NCI-H510A treated with DMSO at 0.1 percent for 48 hours (cell line): Measurements from ENCODE around the gene LEO1.
"Not testable (repeated sequence)": the region's sequence is repeated elsewhere in the genome, so short reads cannot be mapped to it uniquely, and the experiment has no call there.

ENCODE experiments used
- DNase-seq: peaks from one replicate; lab custom pipeline; 2025; lab: John Stamatoyannopoulos, UW

LEO1 gene

GRCh38 chr15:52003710-52004109, 32.1 kb upstream of the LEO1 start:
- DNase-seq: no peak

GRCh38 chr15:52003089-52003488, 31.5 kb upstream of the LEO1 start:
- DNase-seq: not testable (repeated sequence)

GRCh38 chr15:52002351-52002750, 30.8 kb upstream of the LEO1 start:
- DNase-seq: no peak

GRCh38 chr15:51992953-51993352, 21.4 kb upstream of the LEO1 start:
- DNase-seq: no peak

- no peak for DNase-seq
Measured at GRCh38 chr15:51991141-51991540, 19.6 kb upstream of the LEO1 start.

GRCh38 chr15:51982770-51983103, 11.2 kb upstream of the LEO1 start:
- no peak for DNase-seq

- DNase-seq: peak; percentile 3
Measured at GRCh38 chr15:51982013-51982769, 10.6 kb upstream of the LEO1 start.

GRCh38 chr15:51973775-51974174, 2.2 kb upstream of the LEO1 start:
- DNase-seq: no peak

GRCh38 chr15:51973220-51973619, 1.6 kb upstream of the LEO1 start:
- DNase-seq: no peak

- no peak for DNase-seq
Measured at GRCh38 chr15:51971032-51971374, 575 bp downstream of the LEO1 start.

- DNase-seq: no peak
Measured at GRCh38 chr15:51970132-51970817, 1.3 kb downstream of the LEO1 start.

GRCh38 chr15:51969728-51970127, 1.9 kb downstream of the LEO1 start:
- DNase-seq: no peak

- no peak for DNase-seq
Measured at GRCh38 chr15:51967583-51967982, 4.0 kb downstream of the LEO1 start.

GRCh38 chr15:51966192-51966591, 5.4 kb downstream of the LEO1 start:
- DNase-seq: no peak

- no peak for DNase-seq
Measured at GRCh38 chr15:51965691-51966090, 5.9 kb downstream of the LEO1 start.

GRCh38 chr15:51955504-51955903, 16.1 kb downstream of the LEO1 start:
- DNase-seq: no peak

GRCh38 chr15:51952805-51953204, 18.8 kb downstream of the LEO1 start:
- DNase-seq: no peak

- no peak for DNase-seq
Measured at GRCh38 chr15:51947124-51947523, 24.5 kb downstream of the LEO1 start.

GRCh38 chr15:51939216-51939615, 32.4 kb downstream of the LEO1 start:
- no peak for DNase-seq

- no peak for DNase-seq
Measured at GRCh38 chr15:51938286-51938685, 33.3 kb downstream of the LEO1 start.

GRCh38 chr15:51936105-51936478, 35.5 kb downstream of the LEO1 start:
- no peak for DNase-seq

- no peak for DNase-seq
Measured at GRCh38 chr15:51935466-51936104, 36.0 kb downstream of the LEO1 start.

GRCh38 chr15:51932161-51932560, 39.4 kb downstream of the LEO1 start:
- no peak for DNase-seq

- DNase-seq: no peak
Measured at GRCh38 chr15:51931638-51932037, 39.9 kb downstream of the LEO1 start.
